Mucosa of stomach (tissue), 1 donor: ENCODE results near the gene VASN.
"Not testable (repeated sequence)": the region's sequence is repeated elsewhere in the genome, so short reads cannot be mapped to it uniquely, and the experiment has no call there.

ENCODE experiments used
- H3K27me3 ChIP-seq: one replicate; pipeline ENCODE4 v1.7.0; 2013; ENCODE audit warnings: mild to moderate bottlenecking, low read length; ENCODE audit not compliant: control insufficient read depth, insufficient read depth
- H3K36me3 ChIP-seq: one replicate; pipeline ENCODE4 v1.7.0; 2013; ENCODE audit warnings: low read length; ENCODE audit not compliant: control insufficient read depth, insufficient read depth
- H3K4me1 ChIP-seq: one replicate; pipeline ENCODE4 v1.7.0; 2013; ENCODE audit warnings: mild to moderate bottlenecking, low read length; ENCODE audit not compliant: control insufficient read depth, insufficient read depth
- H3K4me3 ChIP-seq: one replicate; pipeline ENCODE4 v1.7.0; 2013; ENCODE audit warnings: low read length
- H3K9ac ChIP-seq: one replicate; pipeline ENCODE4 v1.7.0; 2013; ENCODE audit warnings: mild to moderate bottlenecking, low read length, moderate library complexity
- H3K9me3 ChIP-seq: one replicate; pipeline ENCODE4 v1.7.0; 2013; ENCODE audit warnings: mild to moderate bottlenecking, low read length, moderate library complexity; ENCODE audit not compliant: control insufficient read depth
- donor health status: Pancreatic carcinoma.

VASN gene

GRCh38 chr16:4339909-4340308 lies 31.7 kb upstream of the VASN start:
- Histone ChIP-seq H3K27me3 (no peaks in the 10 kb centered on the region), H3K36me3 (no peaks in the 10 kb centered on the region), H3K9ac (no peak overlapping the region), H3K4me3 (no peak overlapping the region), H3K9me3 (no peaks in the 10 kb centered on the region), H3K4me1 (peaks cover 5% of the 10 kb centered on the region)

- Histone ChIP-seq H3K36me3 (no peaks in the 10 kb centered on the region), H3K27me3 (no peaks in the 10 kb centered on the region), H3K4me1 (peaks cover 10% of the 10 kb centered on the region), H3K9me3 (no peaks in the 10 kb centered on the region), H3K4me3 (no peak overlapping the region), H3K9ac (no peak overlapping the region)
Observed at GRCh38 chr16:4340443-4340842, 31.2 kb upstream of the VASN start.

- no peak overlapping the region for H3K9ac ChIP-seq
Observed at GRCh38 chr16:4341250-4341649, 30.4 kb upstream of the VASN start.

GRCh38 chr16:4342866-4343744 lies 28.5 kb upstream of the VASN start:
- Histone ChIP-seq H3K9ac (no peak overlapping the region), H3K27me3 (no peaks in the 10 kb centered on the region), H3K4me3 (no peak overlapping the region), H3K36me3 (no peaks in the 10 kb centered on the region), H3K4me1 (peaks cover 25% of the 10 kb centered on the region), H3K9me3 (no peaks in the 10 kb centered on the region)

More at GRCh38 chr16:4341250-4341649, 30.4 kb upstream of the VASN start:
- H3K36me3 ChIP-seq: no peaks in the 10 kb centered on the region
- no peaks in the 10 kb centered on the region for H3K27me3 ChIP-seq
- no peaks in the 10 kb centered on the region for H3K9me3 ChIP-seq
- no peak overlapping the region for H3K4me3 ChIP-seq
- H3K4me1 ChIP-seq: peaks cover 18% of the 10 kb centered on the region

GRCh38 chr16:4344300-4344982 lies 27.2 kb upstream of the VASN start:
- peaks cover 28% of the 10 kb centered on the region for H3K4me1 ChIP-seq
- not testable (repeated sequence) for H3K27me3 ChIP-seq, H3K4me3 ChIP-seq, H3K9me3 ChIP-seq, H3K36me3 ChIP-seq
- H3K9ac ChIP-seq: peak overlapping the region; percentile 4

GRCh38 chr16:4344983-4345835 lies 26.4 kb upstream of the VASN start:
- H3K9ac ChIP-seq: peak overlapping the region; percentile 39
- no peaks in the 10 kb centered on the region for H3K36me3 ChIP-seq
- H3K4me1 ChIP-seq: peaks cover 28% of the 10 kb centered on the region
- no peak overlapping the region for H3K4me3 ChIP-seq
- no peaks in the 10 kb centered on the region for H3K27me3 ChIP-seq
- no peaks in the 10 kb centered on the region for H3K9me3 ChIP-seq

GRCh38 chr16:4345836-4346781 lies 25.5 kb upstream of the VASN start:
- Histone ChIP-seq H3K27me3 (no peaks in the 10 kb centered on the region), H3K9me3 (no peaks in the 10 kb centered on the region), H3K9ac (peak overlapping the region; percentile 39), H3K4me3 (no peak overlapping the region), H3K36me3 (no peaks in the 10 kb centered on the region), H3K4me1 (peaks cover 33% of the 10 kb centered on the region)

- no peaks in the 10 kb centered on the region for H3K9me3 ChIP-seq
- H3K9ac ChIP-seq: no peak overlapping the region
- H3K36me3 ChIP-seq: no peaks in the 10 kb centered on the region
- no peak overlapping the region for H3K4me3 ChIP-seq
- H3K27me3 ChIP-seq: no peaks in the 10 kb centered on the region
- H3K4me1 ChIP-seq: peaks cover 38% of the 10 kb centered on the region
Observed at GRCh38 chr16:4347010-4347409, 24.6 kb upstream of the VASN start.

GRCh38 chr16:4347765-4348509 lies 23.7 kb upstream of the VASN start:
- Histone ChIP-seq H3K36me3 (no peaks in the 10 kb centered on the region), H3K27me3 (no peaks in the 10 kb centered on the region), H3K9me3 (no peaks in the 10 kb centered on the region), H3K4me1 (peaks cover 38% of the 10 kb centered on the region), H3K9ac (no peak overlapping the region), H3K4me3 (no peak overlapping the region)

- peaks cover 38% of the 10 kb centered on the region for H3K4me1 ChIP-seq
- H3K4me3 ChIP-seq: no peak overlapping the region
- H3K27me3 ChIP-seq: no peaks in the 10 kb centered on the region
- H3K9ac ChIP-seq: no peak overlapping the region
- no peaks in the 10 kb centered on the region for H3K9me3 ChIP-seq
- H3K36me3 ChIP-seq: no peaks in the 10 kb centered on the region
Observed at GRCh38 chr16:4349332-4349731, 22.3 kb upstream of the VASN start.
